Stimulated activated CD8-positive, alpha-beta memory T cell treated with anti-CD3 and anti-CD28 coated beads, Interleukin-12 subunit alpha, Interleukin-12 subunit beta, amount 100 ng/mL, for 24 hours (primary cell): ENCODE results near the gene TPX2.

Source experiments
- DNase-seq: peaks from one replicate; pipeline ENCODE4 v3.0.0-alpha.2; 2020; ENCODE audit errors: extremely low read depth

TPX2 gene

DNA sequence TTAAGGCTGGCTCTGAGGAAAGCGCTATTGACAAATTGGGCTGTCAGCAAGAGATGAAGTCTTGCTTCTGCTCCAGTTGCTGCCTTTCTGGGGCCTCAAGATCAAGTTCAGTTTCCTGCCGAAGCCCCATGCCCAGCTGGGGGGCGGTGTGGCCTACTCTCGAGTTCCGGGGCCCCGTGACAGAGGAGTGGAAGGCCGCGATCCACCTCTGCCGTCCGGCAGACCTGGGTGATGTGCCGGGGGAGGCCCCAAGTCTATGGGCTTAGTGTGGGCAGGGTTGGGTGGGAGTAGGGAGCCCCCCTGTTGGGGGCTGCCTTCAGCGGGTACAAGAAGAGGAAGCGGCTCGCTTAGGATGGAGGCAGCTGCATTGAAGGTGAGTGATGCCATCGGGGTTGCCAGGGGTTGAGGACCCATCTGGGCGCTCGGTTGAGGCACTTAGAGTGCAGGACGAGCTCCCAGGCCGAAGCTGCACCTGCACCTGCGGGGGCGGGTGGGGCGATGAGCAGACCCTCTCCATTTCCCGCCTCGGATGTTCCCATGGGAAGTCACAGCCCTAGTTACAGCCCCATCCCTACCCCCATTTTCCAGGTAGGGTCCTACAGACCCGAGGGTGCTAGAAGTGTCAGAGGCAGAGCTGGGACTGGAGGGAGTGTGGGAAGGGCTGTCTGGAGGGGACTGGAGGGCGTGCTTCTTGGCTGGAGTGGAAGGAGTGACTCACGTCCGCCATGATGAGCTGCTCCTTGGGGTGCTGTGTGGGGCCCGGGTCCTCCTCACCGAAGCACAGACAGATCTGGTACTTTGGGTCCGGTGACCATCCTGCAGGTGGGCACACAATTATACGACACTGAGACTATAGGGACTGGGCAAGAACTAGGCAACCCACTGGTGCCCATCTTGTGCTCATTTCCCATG, 109.3 kb downstream of the TPX2 start:
- no peak for DNase-seq

GRCh38 chr20:31849306-31849930, 110.3 kb downstream of the TPX2 start:
- no peak for DNase-seq
